Naive thymus-derived CD4-positive, alpha-beta T cell (primary cell): ENCODE results near the gene KCNIP4. TPM values are rescaled to one million over a fixed set of nuclear protein-coding genes. Genes with fewer than 3 reads are reported as not detected.
A peak's percentile ranks its signal among the peaks of the same experiment; 100 is the strongest.

Experiments used
- ATAC-seq: fragments of 150-1000 bp; cut with Tn5 transposase; 2 replicates; pipeline ENCODE4 v1.10.0; 2021; ENCODE audit warnings: mild to moderate bottlenecking, moderate library complexity
- CTCF ChIA-PET: fragments of 350-600 bp; sonication (Branson Sonifier 250); formaldehyde crosslinking; loops from one replicate; lab custom pipeline; 2021; ENCODE audit warnings: antibody characterized with exemption; lab: Charles Lee
- POLR2A ChIA-PET: fragments of 350-600 bp; sonication (Branson Sonifier 250); formaldehyde crosslinking; loops from one replicate; lab custom pipeline; 2021; ENCODE audit warnings: antibody characterized with exemption, inconsistent platforms; lab: Charles Lee
- DNase-seq, 9 donors: peaks; one replicate each; pipeline versions ENCODE4 v3.0.0 to v3.0.0-alpha.2; 2020 to 2022; ENCODE audit warnings: mixed read lengths in 1 of 9
- H3K27ac ChIP-seq: one replicate; pipeline ENCODE4 v1.7.0; 2013; ENCODE audit warnings: mild to moderate bottlenecking, low read depth, low read length, moderate library complexity
- H3K27me3 ChIP-seq, 2 donors: one replicate each; pipeline ENCODE4 v1.7.0; 2013; ENCODE audit warnings: low read length in 2 of 2, mild to moderate bottlenecking in 2 of 2, moderate library complexity in 2 of 2; ENCODE audit not compliant: control insufficient read depth in 2 of 2, insufficient read depth in 2 of 2
- H3K36me3 ChIP-seq, 3 experiments: 1 replicate in 2 of 3; 2 replicates in 1 of 3; pipeline ENCODE4 v1.7.0; 2013; ENCODE audit warnings: low read length in 3 of 3, mild to moderate bottlenecking in 3 of 3, moderate library complexity in 1 of 3; ENCODE audit not compliant: insufficient read depth in 3 of 3, control insufficient read depth in 2 of 3
- H3K4me1 ChIP-seq, 2 donors: one replicate each; pipeline ENCODE4 v1.7.0; 2013; ENCODE audit warnings: low read length in 2 of 2, mild to moderate bottlenecking in 2 of 2, moderate library complexity in 1 of 2; ENCODE audit not compliant: control insufficient read depth in 2 of 2, insufficient read depth in 2 of 2
- H3K4me3 ChIP-seq: 2 replicates; pipeline ENCODE4 v1.7.0; 2013; ENCODE audit warnings: mild to moderate bottlenecking, low read length
- H3K9me3 ChIP-seq, 3 experiments: 1 replicate in 2 of 3; 2 replicates in 1 of 3; pipeline ENCODE4 v1.7.0; 2013; ENCODE audit warnings: low read length in 3 of 3; ENCODE audit not compliant: control insufficient read depth in 2 of 3
- H3K27ac Mint-ChIP-seq, 9 donors: one replicate each; pipeline ENCODE4 v1.8.0; 2020 to 2022; ENCODE audit warnings: mixed read lengths in 9 of 9, mild to moderate bottlenecking in 8 of 9, moderate library complexity in 5 of 9, inconsistent platforms in 2 of 9
- H3K27me3 Mint-ChIP-seq, 5 donors: one replicate each; pipeline ENCODE4 v1.8.0; 2021 to 2022; ENCODE audit warnings: mixed read lengths in 5 of 5, mild to moderate bottlenecking in 1 of 5
- H3K36me3 Mint-ChIP-seq, 5 donors: one replicate each; pipeline ENCODE4 v1.8.0; 2020 to 2022; ENCODE audit warnings: mixed read lengths in 5 of 5, mild to moderate bottlenecking in 3 of 5, inconsistent platforms in 1 of 5
- H3K4me1 Mint-ChIP-seq, 7 donors: one replicate each; pipeline ENCODE4 v1.8.0; 2020 to 2022; ENCODE audit warnings: mixed read lengths in 7 of 7, mild to moderate bottlenecking in 3 of 7, inconsistent platforms in 1 of 7
- H3K4me3 Mint-ChIP-seq, 10 donors: one replicate each; pipeline ENCODE4 v1.8.0; 2020 to 2022; ENCODE audit warnings: mild to moderate bottlenecking in 10 of 10, mixed read lengths in 10 of 10, moderate library complexity in 6 of 10, inconsistent platforms in 2 of 10
- H3K9me3 Mint-ChIP-seq, 11 donors: one replicate each; pipeline ENCODE4 v1.8.0; 2020 to 2022; ENCODE audit warnings: mixed read lengths in 11 of 11, mild to moderate bottlenecking in 4 of 11, inconsistent platforms in 1 of 11, moderate library complexity in 1 of 11
- intact Hi-C, 2 donors: fragments of 100-400 bp; cut with micrococcal nuclease; formaldehyde crosslinking; loops; one replicate each; pipeline ENCODE4 v1.15.1; 2023
- polyA plus RNA-seq, 2 donors: library from polyadenylated mRNA; unstranded; fragments of 300-500 nt; fragmentation: Illumina TruSeq; gene quantifications; one replicate each; pipeline ENCODE4 v1.2.3, GENCODE V29; 2021
- total RNA-seq, 6 experiments: library from RNA in 5 of 6; stranded (reverse) in 5 of 6; gene quantifications; 1 replicate in 5 of 6; 2 replicates in 1 of 6; pipeline ENCODE4 v1.2.3 and lab custom pipeline; 2021 to 2026

Gene KCNIP4
- total and polyA plus RNA-seq, 7 experiments from 2014 or later = 0.29 TPM; not detected in 6

- H3K27me3 ChIP-seq = no peaks in the 10 kb centered on the region
- Mint-ChIP-seq H3K4me3 (no peak overlapping the region), H3K4me1 (no peaks in the 10 kb centered on the region), H3K27me3 (no peaks in the 10 kb centered on the region), H3K36me3 (no peaks in the 10 kb centered on the region), H3K27ac (no peak overlapping the region), H3K9me3 (peaks cover 0 to 14% (median 2%) of the 10 kb centered on the region in 11 donors)
- DNase-seq (no peak), ATAC-seq (no peak)
- no peaks in the 10 kb centered on the region for H3K9me3 ChIP-seq
- POLR2A ChIA-PET = no interaction called here
- H3K4me1 ChIP-seq = no peaks in the 10 kb centered on the region
- H3K27ac ChIP-seq = no peak overlapping the region
- H3K4me3 ChIP-seq = no peak overlapping the region
- CTCF ChIA-PET = interaction anchor here (2.4 kb wide), 1 partner anchor 362 kb away, joined by 20 read pairs; no protein-coding TSS in a partner anchor
- H3K36me3 ChIP-seq = no peaks in the 10 kb centered on the region
- intact Hi-C loops = no loop called here
Observed at GRCh38 chr4:21136051-21136630, 812.4 kb downstream of the KCNIP4 start.

GRCh38 chr4:21134994-21135393, 813.6 kb downstream of the KCNIP4 start:
- H3K4me1 Mint-ChIP-seq = no peaks in the 10 kb centered on the region
- Histone ChIP-seq H3K4me3 (no peak overlapping the region), H3K27ac (no peak overlapping the region), H3K36me3 (no peaks in the 10 kb centered on the region), H3K4me1 (no peaks in the 10 kb centered on the region), H3K27me3 (no peaks in the 10 kb centered on the region), H3K9me3 (no peaks in the 10 kb centered on the region)
- H3K36me3 Mint-ChIP-seq = no peaks in the 10 kb centered on the region
- no peak overlapping the region for H3K27ac Mint-ChIP-seq
- no peak overlapping the region for H3K4me3 Mint-ChIP-seq
- no peaks in the 10 kb centered on the region for H3K27me3 Mint-ChIP-seq
- peaks cover 0 to 13% (median 2%) of the 10 kb centered on the region in 11 donors for H3K9me3 Mint-ChIP-seq
- ATAC-seq (peak; percentile 51), DNase-seq (peak in 2 of 9 donors; percentile 2)
- ChIA-PET CTCF (interaction anchor here (1.1 to 2.4 kb wide), 3 partner anchors 219 to 361 kb away, joined by 3 to 20 read pairs (median 3); no protein-coding TSS in a partner anchor), POLR2A (interaction anchor here (0.6 kb wide), 1 partner anchor 193 kb away, joined by 3 read pairs; no protein-coding TSS in a partner anchor)
- intact Hi-C loops = no loop called here

GRCh38 chr4:21130606-21131005, 818.0 kb downstream of the KCNIP4 start:
- peaks cover 0 to 9% (median 0%) of the 10 kb centered on the region in 11 donors for H3K9me3 Mint-ChIP-seq
- Histone ChIP-seq H3K4me1 (no peaks in the 10 kb centered on the region), H3K27ac (no peak overlapping the region), H3K36me3 (no peaks in the 10 kb centered on the region), H3K4me3 (no peak overlapping the region), H3K27me3 (no peaks in the 10 kb centered on the region), H3K9me3 (no peaks in the 10 kb centered on the region)
- no peaks in the 10 kb centered on the region for H3K36me3 Mint-ChIP-seq
- no peak overlapping the region for H3K27ac Mint-ChIP-seq
- ATAC-seq = no peak
- CTCF ChIA-PET = no interaction called here
- no peak overlapping the region for H3K4me3 Mint-ChIP-seq
- POLR2A ChIA-PET = no interaction called here
- no peak for DNase-seq
- H3K27me3 Mint-ChIP-seq = no peaks in the 10 kb centered on the region
- intact Hi-C loops = no loop called here
- H3K4me1 Mint-ChIP-seq = no peaks in the 10 kb centered on the region

DNA sequence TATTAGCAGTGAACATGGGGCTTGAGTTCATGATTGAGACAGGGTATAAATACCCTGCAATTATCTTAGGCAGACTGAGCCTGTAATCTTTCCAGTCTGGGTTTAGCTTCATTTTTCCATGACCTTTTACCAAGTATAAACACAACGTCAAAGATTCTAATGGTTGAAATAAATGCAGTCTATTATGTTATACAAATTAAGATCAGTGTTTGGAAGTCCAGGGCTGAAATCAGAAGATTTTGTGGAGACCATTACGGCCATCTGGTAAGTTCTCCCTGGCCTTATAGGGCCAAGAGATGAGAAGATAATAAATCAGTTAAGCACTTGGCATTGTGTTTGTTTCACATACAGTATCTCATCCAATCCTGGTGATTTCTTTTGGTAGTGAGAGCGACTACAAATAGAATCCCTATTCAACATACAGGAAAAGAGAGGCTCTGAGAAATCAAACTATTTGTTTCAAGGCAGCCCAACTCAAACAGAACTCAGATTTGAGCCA, 822.5 kb downstream of the KCNIP4 start:
- no peak overlapping the region for H3K27ac ChIP-seq
- H3K36me3 ChIP-seq = no peaks in the 10 kb centered on the region
- H3K4me3 ChIP-seq = no peak overlapping the region
- no peak overlapping the region for H3K4me3 Mint-ChIP-seq
- DNase-seq (no peak), ATAC-seq (no peak)
- H3K4me1 ChIP-seq = no peaks in the 10 kb centered on the region
- H3K4me1 Mint-ChIP-seq = no peaks in the 10 kb centered on the region
- ChIA-PET POLR2A (no interaction called here), CTCF (no interaction called here)
- intact Hi-C loops = no loop called here
- H3K9me3 ChIP-seq = no peaks in the 10 kb centered on the region
- no peaks in the 10 kb centered on the region for H3K27me3 Mint-ChIP-seq
- H3K27ac Mint-ChIP-seq = no peak overlapping the region
- no peaks in the 10 kb centered on the region for H3K27me3 ChIP-seq
- H3K9me3 Mint-ChIP-seq = peaks cover 0 to 15% (median 5%) of the 10 kb centered on the region in 11 donors
- no peaks in the 10 kb centered on the region for H3K36me3 Mint-ChIP-seq

GRCh38 chr4:21118301-21118700, 830.3 kb downstream of the KCNIP4 start:
- intact Hi-C loops = no loop called here
- Histone ChIP-seq H3K4me3 (no peak overlapping the region), H3K4me1 (no peaks in the 10 kb centered on the region), H3K36me3 (no peaks in the 10 kb centered on the region), H3K27ac (no peak overlapping the region), H3K27me3 (no peaks in the 10 kb centered on the region), H3K9me3 (no peaks in the 10 kb centered on the region)
- peaks cover 0 to 14% (median 5%) of the 10 kb centered on the region in 11 donors for H3K9me3 Mint-ChIP-seq
- no peak overlapping the region for H3K27ac Mint-ChIP-seq
- no peak for DNase-seq
- no peaks in the 10 kb centered on the region for H3K27me3 Mint-ChIP-seq
- no peak for ATAC-seq
- no peak overlapping the region for H3K4me3 Mint-ChIP-seq
- peaks cover 0 to 2% (median 0%) of the 10 kb centered on the region in 7 donors for H3K4me1 Mint-ChIP-seq
- POLR2A ChIA-PET = no interaction called here
- CTCF ChIA-PET = no interaction called here
- no peaks in the 10 kb centered on the region for H3K36me3 Mint-ChIP-seq

- Mint-ChIP-seq H3K9me3 (peaks cover 0 to 14% (median 5%) of the 10 kb centered on the region in 11 donors), H3K36me3 (no peaks in the 10 kb centered on the region), H3K4me1 (peaks cover 0 to 2% (median 0%) of the 10 kb centered on the region in 7 donors), H3K27ac (no peak overlapping the region), H3K4me3 (no peak overlapping the region), H3K27me3 (no peaks in the 10 kb centered on the region)
- H3K27me3 ChIP-seq = no peaks in the 10 kb centered on the region
- DNase-seq (no peak), ATAC-seq (no peak)
- no peaks in the 10 kb centered on the region for H3K4me1 ChIP-seq
- H3K9me3 ChIP-seq = no peaks in the 10 kb centered on the region
- H3K4me3 ChIP-seq = no peak overlapping the region
- no peak overlapping the region for H3K27ac ChIP-seq
- intact Hi-C loops = no loop called here
- H3K36me3 ChIP-seq = no peaks in the 10 kb centered on the region
- ChIA-PET CTCF (no interaction called here), POLR2A (no interaction called here)
Observed at GRCh38 chr4:21117541-21118180, 830.9 kb downstream of the KCNIP4 start.
